H9 (cell line): ENCODE measurements around the gene ACVR2B. TPM values are rescaled to one million over a fixed set of nuclear protein-coding genes. Genes with fewer than 3 reads are reported as not detected.

Experiments
- DNase-seq: peaks from one replicate; pipeline ENCODE4 v3.0.0-alpha.2; 2017
- H2AFZ ChIP-seq: one replicate; pipeline ENCODE4 v1.6.1; 2013; ENCODE audit warnings: mild to moderate bottlenecking, low read length, control low read depth, moderate library complexity
- H2AK5ac ChIP-seq: 2 replicates; pipeline ENCODE4 v1.6.1; 2013; ENCODE audit warnings: low read length, control low read depth, mixed read lengths; ENCODE audit not compliant: insufficient read length
- H2BK120ac ChIP-seq: one replicate; pipeline ENCODE4 v1.6.1; 2013; ENCODE audit warnings: low read depth, mild to moderate bottlenecking, low read length, control low read depth, inconsistent platforms; ENCODE audit not compliant: poor library complexity, severe bottlenecking
- H2BK12ac ChIP-seq: 2 replicates; pipeline ENCODE4 v1.6.1; 2013; ENCODE audit warnings: low read length, control low read depth, mixed read lengths, low read depth; ENCODE audit not compliant: insufficient read length
- H2BK15ac ChIP-seq: 2 replicates; pipeline ENCODE4 v1.6.1; 2013; ENCODE audit warnings: low read depth, low read length, control low read depth
- H2BK20ac ChIP-seq: one replicate; pipeline ENCODE4 v1.6.1; 2013; ENCODE audit warnings: low read depth, mild to moderate bottlenecking, low read length, control low read depth, inconsistent platforms; ENCODE audit not compliant: poor library complexity, severe bottlenecking
- H2BK5ac ChIP-seq: 2 replicates; pipeline ENCODE4 v1.6.1; 2013; ENCODE audit warnings: low read length, control low read depth, mixed read lengths; ENCODE audit not compliant: insufficient read length
- H3K14ac ChIP-seq: 2 replicates; pipeline ENCODE4 v1.6.1; 2013; ENCODE audit warnings: low read length, control low read depth; ENCODE audit not compliant: insufficient read depth
- H3K18ac ChIP-seq: 2 replicates; pipeline ENCODE4 v1.6.1; 2013; ENCODE audit warnings: low read depth, mild to moderate bottlenecking, mixed read lengths, low read length, control low read depth; ENCODE audit not compliant: insufficient read length
- H3K23ac ChIP-seq: 2 replicates; pipeline ENCODE4 v1.6.1; 2013; ENCODE audit warnings: low read length, control low read depth, mixed read lengths, low read depth; ENCODE audit not compliant: insufficient read length
- H3K23me2 ChIP-seq: 2 replicates; pipeline ENCODE4 v1.6.1; 2013; ENCODE audit warnings: low read depth, mild to moderate bottlenecking, mixed read lengths, low read length, control low read depth; ENCODE audit not compliant: insufficient read length, poor library complexity, severe bottlenecking
- H3K27ac ChIP-seq: 2 replicates; pipeline ENCODE4 v1.5.1; 2013; ENCODE audit warnings: low read length, control low read depth, mixed read lengths, low read depth; ENCODE audit not compliant: insufficient read length
- H3K27me3 ChIP-seq: 2 replicates; pipeline ENCODE4 v1.6.1; 2013; ENCODE audit warnings: low read length, control low read depth, inconsistent platforms; ENCODE audit not compliant: insufficient read depth
- H3K4ac ChIP-seq: 2 replicates; pipeline ENCODE4 v1.6.1; 2013; ENCODE audit warnings: low read depth, mild to moderate bottlenecking, control low read depth, inconsistent platforms, low read length, moderate library complexity
- H3K4me1 ChIP-seq: 2 replicates; pipeline ENCODE4 v1.6.1; 2013; ENCODE audit warnings: low read length, control low read depth, inconsistent platforms; ENCODE audit not compliant: insufficient read depth
- H3K4me2 ChIP-seq: 2 replicates; pipeline ENCODE4 v1.6.1; 2013; ENCODE audit warnings: low read length, control low read depth, mixed read lengths; ENCODE audit not compliant: insufficient read length, insufficient read depth
- H3K56ac ChIP-seq: 2 replicates; pipeline ENCODE4 v1.6.1; 2013; ENCODE audit warnings: low read depth, mild to moderate bottlenecking, mixed read lengths, low read length, control low read depth; ENCODE audit not compliant: insufficient read length
- H3K79me1 ChIP-seq: 2 replicates; pipeline ENCODE4 v1.6.1; 2013; ENCODE audit warnings: low read depth, mild to moderate bottlenecking, moderate library complexity, low read length, control low read depth, inconsistent platforms; ENCODE audit not compliant: insufficient read depth, poor library complexity, severe bottlenecking
- H3K79me2 ChIP-seq: 2 replicates; pipeline ENCODE4 v1.6.1; 2013; ENCODE audit warnings: low read length, control low read depth, inconsistent platforms; ENCODE audit not compliant: insufficient read depth
- H3K9ac ChIP-seq: 2 replicates; pipeline ENCODE4 v1.6.1; 2013; ENCODE audit warnings: low read length, control low read depth, mixed read lengths; ENCODE audit not compliant: insufficient read length; ENCODE audit errors: extremely low read depth
- H3K9me3 ChIP-seq: one replicate; pipeline ENCODE4 v1.6.1; 2013; ENCODE audit warnings: low read depth, low read length, inconsistent platforms; ENCODE audit not compliant: control insufficient read depth
- H3T11ph ChIP-seq: one replicate; pipeline ENCODE4 v1.6.1; 2013; ENCODE audit warnings: mild to moderate bottlenecking, low read length, control low read depth, inconsistent platforms
- H4K20me1 ChIP-seq: one replicate; pipeline ENCODE4 v1.6.1; 2013; ENCODE audit not compliant: control insufficient read depth, insufficient read length, insufficient read depth
- H4K5ac ChIP-seq: 2 replicates; pipeline ENCODE4 v1.6.1; 2013; ENCODE audit warnings: low read depth, mild to moderate bottlenecking, mixed read lengths, low read length, control low read depth; ENCODE audit not compliant: insufficient read length
- H4K8ac ChIP-seq: replicated peaks from 2 replicates; pipeline ENCODE4 v1.6.1; 2013; ENCODE audit warnings: low read length, control low read depth, mixed read lengths, low read depth; ENCODE audit not compliant: insufficient read length
- H4K91ac ChIP-seq: 2 replicates; pipeline ENCODE4 v1.6.1; 2013; ENCODE audit warnings: low read depth, mild to moderate bottlenecking, moderate library complexity, mixed read lengths, low read length, control low read depth; ENCODE audit not compliant: insufficient read length
- H3K27ac Mint-ChIP-seq, 3 experiments: 2 replicates in 2 of 3; 3 replicates in 1 of 3; pipeline ENCODE4 v1.8.0; 2020 to 2021; ENCODE audit warnings: mixed read lengths in 3 of 3, mild to moderate bottlenecking in 1 of 3, moderate library complexity in 1 of 3
- H3K27me3 Mint-ChIP-seq: 2 replicates; pipeline ENCODE4 v1.8.0; 2021; ENCODE audit warnings: low read depth, mild to moderate bottlenecking, moderate library complexity, mixed read lengths
- H3K36me3 Mint-ChIP-seq, 3 experiments: 2 replicates in 2 of 3; 3 replicates in 1 of 3; pipeline ENCODE4 v1.8.0; 2020 to 2021; ENCODE audit warnings: low read depth in 3 of 3, mixed read lengths in 3 of 3; ENCODE audit not compliant: insufficient read depth in 1 of 3
- H3K4me1 Mint-ChIP-seq, 2 experiments: 2 replicates each; pipeline ENCODE4 v1.8.0; 2020; ENCODE audit warnings: mixed read lengths in 2 of 2
- H3K4me3 Mint-ChIP-seq, 2 experiments: 2 replicates in 1 of 2; 3 replicates in 1 of 2; pipeline ENCODE4 v1.8.0; 2020 to 2021; ENCODE audit warnings: mild to moderate bottlenecking in 2 of 2, mixed read lengths in 2 of 2, moderate library complexity in 1 of 2
- H3K9me3 Mint-ChIP-seq, 2 experiments: 2 replicates in 1 of 2; 3 replicates in 1 of 2; pipeline ENCODE4 v1.8.0; 2020; ENCODE audit warnings: mild to moderate bottlenecking in 2 of 2, mixed read lengths in 2 of 2, moderate library complexity in 1 of 2
- CTCF ChIP-seq: fragments of 200-600 bp; sonication (generic); conservative IDR thresholded peaks from 3 replicates; pipeline ENCODE4 v1.8.0; 2021; ENCODE audit warnings: antibody characterized with exemption, mild to moderate bottlenecking
- WGBS: extraction: QIAGEN DNeasy Blood & Tissue Kit; methylation state at CpG from one replicate; pipeline ENCODE4 v1.1.7; 2013; ENCODE audit warnings: missing lambda C conversion rate, low lambda C conversion rate, mixed read lengths; ENCODE audit not compliant: insufficient read length; ENCODE audit errors: extremely low coverage; 5-methylcytosine and 5-hydroxymethylcytosine counted together
- total RNA-seq: library from RNA; stranded (reverse); gene quantifications from 2 replicates; pipeline ENCODE4 v1.2.1, GENCODE V29; 2021

Gene ACVR2B
- total RNA-seq, 1 experiment from 2014 or later: 105 TPM

- no peak overlapping the region for H2BK20ac ChIP-seq
- no peak overlapping the region for H3K4me2 ChIP-seq
- H3K4me1 ChIP-seq: no peaks in the 10 kb centered on the region
- H3K9me3 ChIP-seq: no peaks in the 10 kb centered on the region
- H3K79me1 ChIP-seq: peaks cover 3% of the 10 kb centered on the region
- Mint-ChIP-seq H3K4me3 (no peak overlapping the region), H3K27me3 (no peaks in the 10 kb centered on the region), H3K4me1 (peaks cover 10 to 14% of the 10 kb centered on the region in 2 experiments), H3K36me3 (peaks cover 30 to 45% (median 30%) of the 10 kb centered on the region in 3 experiments), H3K9me3 (peaks cover 38 to 47% of the 10 kb centered on the region in 2 experiments), H3K27ac (no peak overlapping the region)
- no peak overlapping the region for H2AK5ac ChIP-seq
- no peak overlapping the region for H4K5ac ChIP-seq
- H4K20me1 ChIP-seq: no peaks in the 10 kb centered on the region
- no peak overlapping the region for H2AFZ ChIP-seq
- H2BK5ac ChIP-seq: no peak overlapping the region
- no peak overlapping the region for H2BK120ac ChIP-seq
- H3K18ac ChIP-seq: no peak overlapping the region
- 100% methylated on average over 1 of the region's 1 CpG for WGBS
- H3K79me2 ChIP-seq: peaks cover 30% of the 10 kb centered on the region; the same call in 1 of the 2 replicates
- no peak overlapping the region for H3K27ac ChIP-seq
- no peak overlapping the region for H3K56ac ChIP-seq
- H2BK15ac ChIP-seq: no peak overlapping the region
- H2BK12ac ChIP-seq: no peak overlapping the region
- no peaks in the 10 kb centered on the region for H3K27me3 ChIP-seq
- H3K9ac ChIP-seq: no peak overlapping the region
- no peak overlapping the region for H4K91ac ChIP-seq
- H3K23me2 ChIP-seq: no peaks in the 10 kb centered on the region
- no peak overlapping the region for H3K14ac ChIP-seq
- H3K23ac ChIP-seq: no peak overlapping the region
- H3K4ac ChIP-seq: no peak overlapping the region
- H4K8ac ChIP-seq: no peak overlapping the region
- no peak overlapping the region for H3T11ph ChIP-seq
- DNase-seq: no peak
- no peak for TF ChIP-seq CTCF
These were observed 16.2 kb downstream of the ACVR2B start for GRCh38 chr3:38469852-38470251.
